SU-DHL-6 (cell line): ENCODE data around the gene UBR4.
"Not testable (repeated sequence)": the region's sequence is repeated elsewhere in the genome, so short reads cannot be mapped to it uniquely, and the experiment has no call there.

Experiments
- CTCF ChIP-seq: fragments of 200-600 bp; sonication (generic); IDR thresholded peaks from one replicate; pipeline ENCODE4 v1.5.1; 2017; ENCODE audit warnings: antibody characterized with exemption, mild to moderate bottlenecking, low read length, moderate library complexity; ENCODE audit not compliant: insufficient read depth, poor library complexity, severe bottlenecking
- EZH2phosphoT487 ChIP-seq: fragments of 200-600 bp; sonication (generic), shearing (Covaris generic); conservative IDR thresholded peaks from 2 replicates; pipeline ENCODE4 v1.6.1; 2018; ENCODE audit warnings: mild to moderate bottlenecking, antibody characterized with exemption, low read length, moderate library complexity, mixed read lengths

DNA sequence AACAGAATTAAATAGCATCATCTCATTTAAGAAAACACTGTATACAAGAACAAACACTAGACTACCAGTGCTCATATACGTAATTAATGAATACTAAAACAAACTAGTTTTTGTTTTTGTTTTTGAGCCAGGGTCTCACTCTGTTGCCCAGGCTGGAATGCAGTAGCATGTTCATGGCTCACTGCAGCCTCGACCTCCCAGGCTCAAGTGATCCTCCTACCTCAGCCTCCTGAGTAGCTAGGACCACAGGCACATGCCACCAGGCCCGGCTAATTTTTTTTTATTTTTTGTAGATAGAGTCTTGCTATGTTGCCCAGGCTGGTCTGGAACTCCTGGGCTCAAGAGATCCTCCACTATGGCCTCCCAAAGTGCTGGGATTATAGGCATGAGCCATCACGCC lies 6.5 kb upstream of the UBR4 start:
- TF ChIP-seq CTCF, EZH2phosphoT487: not testable (repeated sequence)
